ENCODE results near the gene ZNF280A. TPM values are rescaled to one million over a fixed set of nuclear protein-coding genes. Genes with fewer than 3 reads are reported as not detected.

Gene ZNF280A
- total RNA-seq, 1 experiment from 2014 or later = 2.7 TPM

DNA sequence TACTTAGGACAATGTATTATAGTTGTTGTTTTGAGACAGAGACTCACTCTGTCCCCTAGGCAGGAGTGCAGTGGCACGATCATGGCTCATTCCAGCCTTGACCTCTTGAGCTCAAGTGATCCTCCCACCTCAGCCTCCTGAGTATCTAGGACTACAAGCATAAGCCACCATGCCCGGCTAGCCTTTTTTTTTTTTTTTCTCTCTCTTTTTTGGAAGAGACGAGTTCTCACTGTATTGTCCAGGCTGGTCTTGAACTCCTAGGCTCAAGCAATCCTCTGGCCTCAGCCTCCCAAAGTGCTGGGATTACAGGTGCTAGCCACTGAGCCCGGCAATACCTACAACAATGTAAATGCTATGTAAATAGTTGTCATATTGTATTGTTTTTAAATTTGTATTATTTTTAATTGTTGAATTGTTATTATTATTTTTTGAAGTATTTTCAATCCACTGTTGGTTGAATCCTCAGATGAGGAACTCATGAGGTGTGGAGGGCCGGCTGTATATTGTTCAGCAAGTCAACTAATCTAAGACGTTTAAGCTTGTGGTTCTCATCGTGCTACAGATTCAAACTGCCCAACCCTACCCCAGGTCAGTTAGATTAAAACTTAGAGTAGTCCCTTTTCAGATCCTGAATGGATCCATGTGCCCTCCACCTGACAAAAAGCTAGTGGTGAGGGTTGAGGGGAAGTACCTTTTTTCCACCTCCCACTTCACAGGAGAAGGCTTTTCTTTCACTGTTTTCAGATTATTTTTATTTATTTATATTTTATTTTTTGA, 11.9 kb upstream of the ZNF280A start:
- Histone ChIP-seq H3K4me3 (ENCODE audit: low read depth, low read length) (no peak overlapping the region), H3K4me1 (no peaks in the 10 kb centered on the region), H3K9me3 (no peaks in the 10 kb centered on the region), H3K27me3 (replicated peaks; ENCODE audit: control insufficient read depth, insufficient read depth, low read length) (no peaks in the 10 kb centered on the region), H3K36me3 (ENCODE audit: control insufficient read depth, insufficient read depth, low read length) (no peaks in the 10 kb centered on the region)
- no peak for DNase-seq
- H3K9me3 Mint-ChIP-seq (ENCODE audit: unreplicated experiment) = no peaks in the 10 kb centered on the region
- peaks cover 8% of the 10 kb centered on the region for H3K27me3 Mint-ChIP-seq (ENCODE audit: insufficient read depth, unreplicated experiment)
- BruUV-seq (replicated peaks) = no TSS peak
- TF ChIP-seq, protein P1, sequence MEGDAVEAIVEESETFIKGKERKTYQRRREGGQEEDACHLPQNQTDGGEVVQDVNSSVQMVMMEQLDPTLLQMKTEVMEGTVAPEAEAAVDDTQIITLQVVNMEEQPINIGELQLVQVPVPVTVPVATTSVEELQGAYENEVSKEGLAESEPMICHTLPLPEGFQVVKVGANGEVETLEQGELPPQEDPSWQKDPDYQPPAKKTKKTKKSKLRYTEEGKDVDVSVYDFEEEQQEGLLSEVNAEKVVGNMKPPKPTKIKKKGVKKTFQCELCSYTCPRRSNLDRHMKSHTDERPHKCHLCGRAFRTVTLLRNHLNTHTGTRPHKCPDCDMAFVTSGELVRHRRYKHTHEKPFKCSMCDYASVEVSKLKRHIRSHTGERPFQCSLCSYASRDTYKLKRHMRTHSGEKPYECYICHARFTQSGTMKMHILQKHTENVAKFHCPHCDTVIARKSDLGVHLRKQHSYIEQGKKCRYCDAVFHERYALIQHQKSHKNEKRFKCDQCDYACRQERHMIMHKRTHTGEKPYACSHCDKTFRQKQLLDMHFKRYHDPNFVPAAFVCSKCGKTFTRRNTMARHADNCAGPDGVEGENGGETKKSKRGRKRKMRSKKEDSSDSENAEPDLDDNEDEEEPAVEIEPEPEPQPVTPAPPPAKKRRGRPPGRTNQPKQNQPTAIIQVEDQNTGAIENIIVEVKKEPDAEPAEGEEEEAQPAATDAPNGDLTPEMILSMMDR (IDR thresholded peaks at IDR 0.05; ENCODE audit: insufficient read depth in 1 of 2, low read depth in 1 of 2, low read length in 1 of 2, severe bottlenecking in 1 of 2, unreplicated experiment in 1 of 2) = no peak
- ChIA-PET POLR2A (no interaction called here), CTCF (no interaction called here)
- H3K4me3 Mint-ChIP-seq (ENCODE audit: unreplicated experiment) = no peak overlapping the region
- no peaks in the 10 kb centered on the region for H3K4me1 Mint-ChIP-seq (ENCODE audit: low read depth, unreplicated experiment)
- no peak overlapping the region for H3K27ac Mint-ChIP-seq (ENCODE audit: unreplicated experiment)
- intact Hi-C loops (cut with micrococcal nuclease; ENCODE audit: unreplicated experiment) = no loop called here
- no peaks in the 10 kb centered on the region for H3K36me3 Mint-ChIP-seq (ENCODE audit: insufficient read depth, unreplicated experiment)

DNA sequence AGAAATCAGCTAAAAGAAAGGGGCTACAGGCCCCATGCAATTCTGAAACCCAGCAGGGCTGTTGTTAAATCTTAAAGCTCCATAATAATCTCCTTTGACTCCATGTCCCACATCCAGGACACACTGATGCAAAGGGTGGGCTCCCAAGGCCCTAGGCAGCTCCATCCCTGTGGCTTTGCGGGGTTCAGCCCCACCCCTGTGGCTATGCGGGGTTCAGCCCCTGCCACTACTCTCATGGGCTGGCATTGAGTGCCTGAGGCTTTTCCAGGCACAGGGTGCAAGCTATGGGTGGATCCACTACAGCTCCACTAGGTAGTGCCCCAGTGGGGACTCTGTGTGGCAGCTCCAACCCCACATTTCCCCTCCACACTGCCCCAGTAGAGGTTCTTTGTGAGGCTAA, 8.7 kb upstream of the ZNF280A start:
- no peaks in the 10 kb centered on the region for H3K27me3 ChIP-seq (replicated peaks; ENCODE audit: control insufficient read depth, insufficient read depth, low read length)
- BruUV-seq (replicated peaks) = no TSS peak
- ChIA-PET POLR2A (no interaction called here), CTCF (no interaction called here)
- no peaks in the 10 kb centered on the region for H3K4me1 ChIP-seq
- Mint-ChIP-seq H3K36me3 (ENCODE audit: insufficient read depth, unreplicated experiment) (no peaks in the 10 kb centered on the region), H3K4me1 (ENCODE audit: low read depth, unreplicated experiment) (no peaks in the 10 kb centered on the region), H3K4me3 (ENCODE audit: unreplicated experiment) (no peak overlapping the region), H3K27me3 (ENCODE audit: insufficient read depth, unreplicated experiment) (peaks cover 2% of the 10 kb centered on the region), H3K9me3 (ENCODE audit: unreplicated experiment) (no peaks in the 10 kb centered on the region), H3K27ac (ENCODE audit: unreplicated experiment) (no peak overlapping the region)
- H3K4me3 ChIP-seq (ENCODE audit: low read depth, low read length) = no peak overlapping the region
- no peak for DNase-seq
- intact Hi-C loops (cut with micrococcal nuclease; ENCODE audit: unreplicated experiment) = no loop called here
- H3K9me3 ChIP-seq = no peaks in the 10 kb centered on the region
- TF ChIP-seq, protein P1 (IDR thresholded peaks at IDR 0.05; ENCODE audit: insufficient read depth in 1 of 2, low read depth in 1 of 2, low read length in 1 of 2, severe bottlenecking in 1 of 2, unreplicated experiment in 1 of 2) = no peak
- H3K36me3 ChIP-seq (ENCODE audit: control insufficient read depth, insufficient read depth, low read length) = no peaks in the 10 kb centered on the region

DNA sequence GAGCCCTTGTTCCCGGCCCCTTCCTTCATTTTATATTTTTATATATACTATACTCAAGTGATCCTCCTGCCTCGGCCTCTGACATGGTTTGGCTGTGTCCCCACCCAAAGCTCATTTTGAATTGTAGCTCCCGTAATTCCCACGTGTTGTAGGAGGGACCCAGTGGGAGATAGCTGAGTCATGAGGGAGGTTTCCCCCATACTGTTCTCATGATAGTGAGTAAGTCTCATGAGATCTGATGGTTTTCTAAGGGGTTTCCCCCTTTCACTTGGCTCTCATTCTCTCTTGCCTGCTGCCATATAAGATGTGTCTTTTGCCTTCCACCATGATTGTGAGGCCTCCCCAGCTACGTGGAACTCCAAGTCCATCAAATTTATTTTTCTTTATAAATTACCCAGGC, 7.2 kb upstream of the ZNF280A start:
- ChIA-PET CTCF (no interaction called here), POLR2A (no interaction called here)
- Histone ChIP-seq H3K4me3 (ENCODE audit: low read depth, low read length) (no peak overlapping the region), H3K36me3 (ENCODE audit: control insufficient read depth, insufficient read depth, low read length) (no peaks in the 10 kb centered on the region), H3K9me3 (no peaks in the 10 kb centered on the region), H3K27me3 (replicated peaks; ENCODE audit: control insufficient read depth, insufficient read depth, low read length) (no peaks in the 10 kb centered on the region), H3K4me1 (no peaks in the 10 kb centered on the region)
- no TSS peak for BruUV-seq (replicated peaks)
- H3K27ac Mint-ChIP-seq (ENCODE audit: unreplicated experiment) = no peak overlapping the region
- peaks cover 2% of the 10 kb centered on the region for H3K27me3 Mint-ChIP-seq (ENCODE audit: insufficient read depth, unreplicated experiment)
- H3K36me3 Mint-ChIP-seq (ENCODE audit: insufficient read depth, unreplicated experiment) = no peaks in the 10 kb centered on the region
- intact Hi-C loops (cut with micrococcal nuclease; ENCODE audit: unreplicated experiment) = no loop called here
- TF ChIP-seq, protein P1 (IDR thresholded peaks at IDR 0.05; ENCODE audit: insufficient read depth in 1 of 2, low read depth in 1 of 2, low read length in 1 of 2, severe bottlenecking in 1 of 2, unreplicated experiment in 1 of 2) = no peak
- H3K9me3 Mint-ChIP-seq (ENCODE audit: unreplicated experiment) = no peaks in the 10 kb centered on the region
- no peak for DNase-seq
- no peaks in the 10 kb centered on the region for H3K4me1 Mint-ChIP-seq (ENCODE audit: low read depth, unreplicated experiment)
- no peak overlapping the region for H3K4me3 Mint-ChIP-seq (ENCODE audit: unreplicated experiment)
